HepG2 (cell line): Measurements from ENCODE around the gene NKIRAS1. TPM values are rescaled to one million over a fixed set of nuclear protein-coding genes. Genes with fewer than 3 reads are reported as not detected.

Experiments
- CHD4 ChIP-seq: fragments of 200-600 bp; sonication (generic); IDR thresholded peaks from 2 replicates; pipeline ENCODE4 v1.7.0; 2017; ENCODE audit warnings: mild to moderate bottlenecking, low read length, borderline replicate concordance
- EED ChIP-seq: sonication (generic); formaldehyde crosslinking; IDR thresholded peaks from 2 replicates; pipeline ENCODE4 v1.5.0; 2020; ENCODE audit warnings: mild to moderate bottlenecking, missing genetic modification reagents
- MTA3 ChIP-seq: sonication (generic); formaldehyde crosslinking; IDR thresholded peaks from 2 replicates; pipeline ENCODE4 v1.4.0; 2020; ENCODE audit warnings: missing genetic modification reagents
- NFE2L1 ChIP-seq: sonication (generic); formaldehyde crosslinking; IDR thresholded peaks from 2 replicates; pipeline ENCODE4 v1.4.0; 2020; ENCODE audit warnings: missing genetic modification reagents, mild to moderate bottlenecking, borderline replicate concordance
- ZNF256 ChIP-seq: sonication (generic); formaldehyde crosslinking; conservative IDR thresholded peaks from 2 replicates; pipeline ENCODE4 v1.4.0; 2020; ENCODE audit warnings: missing genetic modification reagents
- ZNF749 ChIP-seq: sonication (generic); formaldehyde crosslinking; IDR thresholded peaks from 2 replicates; pipeline ENCODE4 v1.8.0; 2022; ENCODE audit warnings: mild to moderate bottlenecking, missing genetic modification reagents, moderate library complexity, borderline replicate concordance
- ZNF777 ChIP-seq: sonication (generic); formaldehyde crosslinking; IDR thresholded peaks from 2 replicates; pipeline ENCODE4 v1.4.0; 2020; ENCODE audit warnings: missing genetic modification reagents
- polyA plus RNA-seq, 8 experiments: library from polyadenylated mRNA; depleted of rRNA in 3 of 8; stranded (reverse) in 7 of 8; unstranded in 1 of 8; fragments of >200 nt; fragmentation: Illumina TruSeq in 4 of 8; extraction: Trizol in 4 of 8; gene quantifications; 2 replicates each; pipeline versions ENCODE4 v1.2.1 to v1.2.3, GENCODE V29; 2011 to 2016; ENCODE audit warnings: low read depth in 4 of 8, missing spikeins in 1 of 8, mixed read lengths in 1 of 8; ENCODE audit not compliant: insufficient read depth in 1 of 8
- total RNA-seq, 5 experiments: library from RNA; depleted of rRNA; stranded (reverse); fragments of >200 nt; fragmentation: Illumina TruSeq; extraction: Trizol; gene quantifications; 2 replicates each; pipeline ENCODE4 v1.2.3, GENCODE V29; 2016; ENCODE audit warnings: low read depth in 1 of 5
- TF ChIP-seq, protein P1 (sequence below): sonication (generic); formaldehyde crosslinking; IDR thresholded peaks from 2 replicates; pipeline ENCODE4 v1.5.1; 2020; ENCODE audit warnings: missing genetic modification reagents, mild to moderate bottlenecking, borderline replicate concordance
- TF ChIP-seq, protein P2 (sequence below): sonication (generic); formaldehyde crosslinking; conservative IDR thresholded peaks from 2 replicates; pipeline ENCODE4 v1.8.0; 2022; ENCODE audit warnings: low read depth, missing genetic modification reagents
- TF ChIP-seq, protein P3 (sequence below), 2 experiments: sonication (generic) in 1 of 2; formaldehyde crosslinking in 1 of 2; IDR thresholded peaks; 2 replicates each; pipeline versions ENCODE4 v1.5.1 to v1.6.1; 2011 to 2020; ENCODE audit warnings: borderline replicate concordance in 1 of 2, low read depth in 1 of 2, low read length in 1 of 2, mild to moderate bottlenecking in 1 of 2, missing genetic modification reagents in 1 of 2, moderate library complexity in 1 of 2
- TF ChIP-seq, protein P4 (sequence below): sonication (generic); formaldehyde crosslinking; IDR thresholded peaks from 2 replicates; pipeline ENCODE4 v1.5.0; 2020; ENCODE audit warnings: mild to moderate bottlenecking, missing genetic modification reagents, borderline replicate concordance
- TF ChIP-seq, protein P5 (sequence below): sonication (generic); formaldehyde crosslinking; IDR thresholded peaks from 2 replicates; pipeline ENCODE4 v1.4.0; 2020; ENCODE audit warnings: mild to moderate bottlenecking, missing genetic modification reagents

The NKIRAS1 gene
- total and polyA plus RNA-seq, 2 of the 13 experiments (the other 11 are each of a cell fraction or from before 2014, with no cell fraction given), result 4.3 to 8.0 TPM

DNA sequence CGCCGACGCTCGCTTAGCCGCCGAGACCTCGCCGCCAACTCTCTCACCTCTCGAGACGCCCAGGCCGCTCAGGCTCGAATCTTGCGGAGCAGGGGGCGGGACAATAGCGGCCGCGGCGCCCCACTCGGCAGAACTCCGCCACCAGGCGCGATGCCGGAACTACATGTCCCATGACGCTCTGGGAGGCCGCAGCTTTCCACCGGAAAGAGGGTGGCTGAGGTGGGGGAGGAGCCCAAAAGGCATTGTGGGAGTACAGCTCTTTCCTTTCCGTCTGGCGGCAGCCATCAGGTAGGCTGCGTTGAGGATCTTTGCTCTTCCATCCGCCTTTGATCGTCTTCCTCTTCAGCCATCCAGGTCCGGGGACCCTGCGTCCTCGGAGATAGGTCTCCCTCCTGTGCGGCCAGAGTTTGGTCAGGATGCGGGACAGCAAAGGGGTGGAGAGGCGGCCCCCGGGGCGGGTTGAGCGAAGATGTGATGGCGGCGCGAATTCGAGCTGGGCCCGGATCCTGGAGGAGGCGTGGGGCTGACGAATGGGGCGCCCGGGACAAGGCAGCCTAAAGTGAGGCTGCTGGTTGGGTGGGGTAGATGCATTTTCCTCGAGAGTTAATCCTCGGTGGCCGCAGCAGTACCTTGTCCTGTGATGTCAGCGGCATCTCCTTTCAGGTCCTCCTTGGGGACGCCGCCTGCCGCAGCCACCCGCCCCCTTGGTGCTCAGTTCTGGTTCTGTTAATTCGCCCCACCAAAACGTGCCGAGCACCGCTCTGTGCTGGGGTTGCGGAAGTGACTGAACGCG lies at the start of gene NKIRAS1, which contains the start of gene RPL15 (continued):
- TF ChIP-seq, protein P1, sequence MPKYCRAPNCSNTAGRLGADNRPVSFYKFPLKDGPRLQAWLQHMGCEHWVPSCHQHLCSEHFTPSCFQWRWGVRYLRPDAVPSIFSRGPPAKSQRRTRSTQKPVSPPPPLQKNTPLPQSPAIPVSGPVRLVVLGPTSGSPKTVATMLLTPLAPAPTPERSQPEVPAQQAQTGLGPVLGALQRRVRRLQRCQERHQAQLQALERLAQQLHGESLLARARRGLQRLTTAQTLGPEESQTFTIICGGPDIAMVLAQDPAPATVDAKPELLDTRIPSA, result 0 out of 2 replicates have a peak, but pooled peaks have one; percentile 45
- TF ChIP-seq ZNF256 (CRISPR knock-in tag) (peak; percentile 74), EED (peak; percentile 95), ZNF749 (CRISPR knock-in tag) (peak; percentile 66; the same call in 1 of the 2 replicates), NFE2L1 (CRISPR knock-in tag) (no peak), MTA3 (CRISPR knock-in tag) (no peak), ZNF777 (CRISPR knock-in tag) (no peak), CHD4 (no peak)
- TF ChIP-seq, protein P2, sequence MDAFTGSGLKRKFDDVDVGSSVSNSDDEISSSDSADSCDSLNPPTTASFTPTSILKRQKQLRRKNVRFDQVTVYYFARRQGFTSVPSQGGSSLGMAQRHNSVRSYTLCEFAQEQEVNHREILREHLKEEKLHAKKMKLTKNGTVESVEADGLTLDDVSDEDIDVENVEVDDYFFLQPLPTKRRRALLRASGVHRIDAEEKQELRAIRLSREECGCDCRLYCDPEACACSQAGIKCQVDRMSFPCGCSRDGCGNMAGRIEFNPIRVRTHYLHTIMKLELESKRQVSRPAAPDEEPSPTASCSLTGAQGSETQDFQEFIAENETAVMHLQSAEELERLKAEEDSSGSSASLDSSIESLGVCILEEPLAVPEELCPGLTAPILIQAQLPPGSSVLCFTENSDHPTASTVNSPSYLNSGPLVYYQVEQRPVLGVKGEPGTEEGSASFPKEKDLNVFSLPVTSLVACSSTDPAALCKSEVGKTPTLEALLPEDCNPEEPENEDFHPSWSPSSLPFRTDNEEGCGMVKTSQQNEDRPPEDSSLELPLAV, result no peak
- TF ChIP-seq, protein P3, sequence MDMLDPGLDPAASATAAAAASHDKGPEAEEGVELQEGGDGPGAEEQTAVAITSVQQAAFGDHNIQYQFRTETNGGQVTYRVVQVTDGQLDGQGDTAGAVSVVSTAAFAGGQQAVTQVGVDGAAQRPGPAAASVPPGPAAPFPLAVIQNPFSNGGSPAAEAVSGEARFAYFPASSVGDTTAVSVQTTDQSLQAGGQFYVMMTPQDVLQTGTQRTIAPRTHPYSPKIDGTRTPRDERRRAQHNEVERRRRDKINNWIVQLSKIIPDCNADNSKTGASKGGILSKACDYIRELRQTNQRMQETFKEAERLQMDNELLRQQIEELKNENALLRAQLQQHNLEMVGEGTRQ (IDR thresholded peaks at IDR 0.05; ENCODE audit: low read depth, low read length), result no peak
- TF ChIP-seq, protein P3 (CRISPR knock-in tag; IDR thresholded peaks at IDR 0.05; ENCODE audit: borderline replicate concordance), result peak; percentile 37; the same call in 1 of the 2 replicates
- TF ChIP-seq, protein P4, sequence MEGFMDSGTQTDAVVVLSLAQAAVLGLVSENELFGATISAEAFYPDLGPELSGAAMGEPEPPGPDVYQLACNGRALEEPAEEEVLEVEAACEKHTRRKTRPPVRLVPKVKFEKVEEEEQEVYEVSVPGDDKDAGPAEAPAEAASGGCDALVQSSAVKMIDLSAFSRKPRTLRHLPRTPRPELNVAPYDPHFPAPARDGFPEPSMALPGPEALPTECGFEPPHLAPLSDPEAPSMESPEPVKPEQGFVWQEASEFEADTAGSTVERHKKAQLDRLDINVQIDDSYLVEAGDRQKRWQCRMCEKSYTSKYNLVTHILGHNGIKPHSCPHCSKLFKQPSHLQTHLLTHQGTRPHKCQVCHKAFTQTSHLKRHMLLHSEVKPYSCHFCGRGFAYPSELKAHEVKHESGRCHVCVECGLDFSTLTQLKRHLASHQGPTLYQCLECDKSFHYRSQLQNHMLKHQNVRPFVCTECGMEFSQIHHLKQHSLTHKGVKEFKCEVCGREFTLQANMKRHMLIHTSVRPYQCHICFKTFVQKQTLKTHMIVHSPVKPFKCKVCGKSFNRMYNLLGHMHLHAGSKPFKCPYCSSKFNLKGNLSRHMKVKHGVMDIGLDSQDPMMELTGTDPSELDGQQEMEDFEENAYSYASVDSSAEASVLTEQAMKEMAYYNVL, result peak; percentile 62
- TF ChIP-seq, protein P5, sequence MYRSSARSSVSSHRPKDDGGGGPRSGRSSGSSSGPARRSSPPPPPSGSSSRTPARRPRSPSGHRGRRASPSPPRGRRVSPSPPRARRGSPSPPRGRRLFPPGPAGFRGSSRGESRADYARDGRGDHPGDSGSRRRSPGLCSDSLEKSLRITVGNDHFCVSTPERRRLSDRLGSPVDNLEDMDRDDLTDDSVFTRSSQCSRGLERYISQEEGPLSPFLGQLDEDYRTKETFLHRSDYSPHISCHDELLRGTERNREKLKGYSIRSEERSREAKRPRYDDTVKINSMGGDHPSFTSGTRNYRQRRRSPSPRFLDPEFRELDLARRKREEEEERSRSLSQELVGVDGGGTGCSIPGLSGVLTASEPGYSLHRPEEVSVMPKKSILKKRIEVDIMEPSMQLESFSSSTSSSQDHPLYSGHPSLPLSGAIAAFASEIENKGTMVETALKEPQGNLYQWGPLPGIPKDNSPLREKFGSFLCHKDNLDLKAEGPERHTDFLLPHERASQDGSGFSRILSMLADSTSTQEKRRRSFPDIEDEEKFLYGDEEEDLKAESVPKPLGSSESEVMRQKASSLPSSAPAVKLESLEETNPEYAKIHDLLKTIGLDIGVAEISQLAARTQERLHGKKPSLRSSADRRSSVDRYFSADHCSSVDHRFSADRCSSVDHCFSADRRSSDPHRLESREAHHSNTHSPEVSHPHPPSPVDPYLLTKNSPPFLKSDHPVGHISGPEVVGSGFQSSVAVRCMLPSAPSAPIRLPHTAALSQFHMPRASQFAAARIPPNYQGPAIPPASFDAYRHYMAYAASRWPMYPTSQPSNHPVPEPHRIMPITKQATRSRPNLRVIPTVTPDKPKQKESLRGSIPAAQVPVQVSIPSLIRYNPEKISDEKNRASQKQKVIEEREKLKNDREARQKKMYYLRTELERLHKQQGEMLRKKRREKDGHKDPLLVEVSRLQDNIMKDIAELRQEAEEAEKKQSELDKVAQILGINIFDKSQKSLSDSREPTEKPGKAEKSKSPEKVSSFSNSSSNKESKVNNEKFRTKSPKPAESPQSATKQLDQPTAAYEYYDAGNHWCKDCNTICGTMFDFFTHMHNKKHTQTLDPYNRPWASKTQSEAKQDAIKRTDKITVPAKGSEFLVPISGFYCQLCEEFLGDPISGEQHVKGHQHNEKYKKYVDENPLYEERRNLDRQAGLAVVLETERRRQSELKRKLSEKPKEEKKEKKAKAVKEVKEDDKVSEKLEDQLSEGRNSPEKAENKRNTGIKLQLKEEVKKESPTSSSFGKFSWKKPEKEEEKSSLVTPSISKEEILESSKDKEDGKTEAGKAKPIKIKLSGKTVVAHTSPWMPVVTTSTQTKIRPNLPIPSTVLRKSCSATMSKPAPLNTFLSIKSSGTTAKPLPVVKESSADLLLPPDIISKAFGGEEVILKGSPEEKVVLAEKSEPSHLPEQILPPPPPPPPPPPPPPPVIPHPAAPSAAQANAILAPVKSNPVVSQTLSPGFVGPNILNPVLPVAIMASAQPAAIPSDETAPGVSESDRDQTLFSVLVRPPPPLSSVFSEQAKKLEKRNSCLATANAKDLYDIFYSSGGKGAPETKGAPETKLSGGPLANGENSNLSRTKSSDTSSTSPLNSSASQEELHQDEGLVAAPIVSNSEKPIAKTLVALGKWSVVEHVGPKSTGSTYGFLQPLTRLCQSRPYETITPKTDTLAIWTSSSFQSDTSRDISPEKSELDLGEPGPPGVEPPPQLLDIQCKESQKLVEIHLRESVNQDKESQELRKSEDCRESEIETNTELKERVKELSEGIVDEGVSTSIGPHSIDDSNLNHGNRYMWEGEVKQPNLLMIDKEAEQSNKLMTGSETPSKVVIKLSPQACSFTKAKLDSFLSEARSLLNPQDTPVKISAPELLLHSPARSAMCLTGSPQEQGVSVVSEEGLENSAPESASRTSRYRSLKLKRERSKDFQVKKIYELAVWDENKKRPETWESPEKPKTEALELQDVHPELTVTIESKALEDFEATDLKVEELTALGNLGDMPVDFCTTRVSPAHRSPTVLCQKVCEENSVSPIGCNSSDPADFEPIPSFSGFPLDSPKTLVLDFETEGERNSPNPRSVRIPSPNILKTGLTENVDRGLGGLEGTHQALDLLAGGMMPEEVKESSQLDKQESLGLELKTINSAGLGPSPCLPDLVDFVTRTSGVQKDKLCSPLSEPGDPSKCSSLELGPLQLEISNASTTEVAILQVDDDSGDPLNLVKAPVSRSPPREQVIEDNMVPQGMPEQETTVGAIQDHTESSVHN (CRISPR knock-in tag), result no peak
